ENCODE results near the gene ORAI3. TPM values are rescaled to one million over a fixed set of nuclear protein-coding genes. Genes with fewer than 3 reads are reported as not detected.
A peak's percentile ranks its signal among the peaks of the same experiment; 100 is the strongest.

The ORAI3 gene
- total and polyA plus RNA-seq, 2 experiments from 2014 or later = 52.5 to 54.0 TPM

DNA sequence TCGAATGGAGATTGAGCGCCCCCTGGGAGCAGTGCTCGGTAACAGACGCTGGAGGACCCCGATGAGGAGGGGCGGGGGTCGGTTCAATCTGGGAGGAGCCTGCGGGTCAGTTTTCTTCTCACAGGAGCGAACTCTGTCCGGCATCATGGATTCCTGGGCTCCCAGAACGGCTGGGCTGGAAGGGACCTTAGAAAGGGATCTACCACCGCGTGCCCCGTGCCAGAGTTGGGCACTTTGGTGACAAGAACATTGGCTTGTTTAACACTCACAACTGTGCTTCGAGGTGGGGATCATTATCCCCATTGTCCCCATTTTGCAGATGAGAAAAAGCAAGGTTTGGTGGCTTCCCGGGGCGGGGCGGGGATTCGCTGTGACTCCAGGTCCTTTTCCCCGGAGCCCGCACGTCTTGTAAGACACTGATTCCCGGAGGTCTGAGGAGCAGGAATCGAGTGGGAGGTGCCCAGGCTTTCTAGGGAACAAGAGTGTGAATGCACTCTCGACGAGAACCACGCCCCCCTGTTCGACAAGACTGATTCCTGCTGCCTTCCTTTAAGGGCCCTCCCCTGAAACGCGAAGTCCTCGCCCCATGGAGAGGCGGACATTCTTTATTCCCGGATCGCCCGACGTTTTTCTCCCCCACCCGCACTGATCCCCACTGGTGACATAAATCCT, 27.0 kb upstream of the ORAI3 start:
- Histone ChIP-seq H3K9me2 (replicated peaks; ENCODE audit: insufficient read depth) (no peaks in the 10 kb centered on the region), H3K4me3 (peak overlapping the region; percentile 50), H2AFZ (peak overlapping the region; percentile 45), H3K79me2 (peaks cover 20% of the 10 kb centered on the region), H3K27ac (peak overlapping the region; percentile 73), H3K4me1 (ENCODE audit: insufficient read depth) (peaks cover 5% of the 10 kb centered on the region), H3K36me3 (replicated peaks; ENCODE audit: insufficient read depth, low read depth) (no peaks in the 10 kb centered on the region), H3K4me2 (peak overlapping the region; percentile 83), H3K27me3 (no peaks in the 10 kb centered on the region), H4K20me1 (ENCODE audit: insufficient read depth, poor library complexity, severe bottlenecking) (peaks cover 3% of the 10 kb centered on the region), H3K9me3 (ENCODE audit: low read depth) (no peaks in the 10 kb centered on the region)
- 2% methylated on average over 37 of the region's 37 CpGs for WGBS (ENCODE audit: low lambda C conversion rate, missing lambda C conversion rate)
- TF ChIP-seq, protein P1, sequence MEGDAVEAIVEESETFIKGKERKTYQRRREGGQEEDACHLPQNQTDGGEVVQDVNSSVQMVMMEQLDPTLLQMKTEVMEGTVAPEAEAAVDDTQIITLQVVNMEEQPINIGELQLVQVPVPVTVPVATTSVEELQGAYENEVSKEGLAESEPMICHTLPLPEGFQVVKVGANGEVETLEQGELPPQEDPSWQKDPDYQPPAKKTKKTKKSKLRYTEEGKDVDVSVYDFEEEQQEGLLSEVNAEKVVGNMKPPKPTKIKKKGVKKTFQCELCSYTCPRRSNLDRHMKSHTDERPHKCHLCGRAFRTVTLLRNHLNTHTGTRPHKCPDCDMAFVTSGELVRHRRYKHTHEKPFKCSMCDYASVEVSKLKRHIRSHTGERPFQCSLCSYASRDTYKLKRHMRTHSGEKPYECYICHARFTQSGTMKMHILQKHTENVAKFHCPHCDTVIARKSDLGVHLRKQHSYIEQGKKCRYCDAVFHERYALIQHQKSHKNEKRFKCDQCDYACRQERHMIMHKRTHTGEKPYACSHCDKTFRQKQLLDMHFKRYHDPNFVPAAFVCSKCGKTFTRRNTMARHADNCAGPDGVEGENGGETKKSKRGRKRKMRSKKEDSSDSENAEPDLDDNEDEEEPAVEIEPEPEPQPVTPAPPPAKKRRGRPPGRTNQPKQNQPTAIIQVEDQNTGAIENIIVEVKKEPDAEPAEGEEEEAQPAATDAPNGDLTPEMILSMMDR (IDR thresholded peaks at IDR 0.05; ENCODE audit: poor library complexity) = peak; percentile 96
- TF ChIP-seq EZH2phosphoT487 (IDR thresholded peaks at IDR 0.05; ENCODE audit: low read depth, severe bottlenecking, unreplicated experiment) (no peak), EZH2 (IDR thresholded peaks at IDR 0.05; ENCODE audit: borderline replicate concordance) (no peak)
- peak; percentile 96 for DNase-seq (ENCODE audit: low spot score)

DNA sequence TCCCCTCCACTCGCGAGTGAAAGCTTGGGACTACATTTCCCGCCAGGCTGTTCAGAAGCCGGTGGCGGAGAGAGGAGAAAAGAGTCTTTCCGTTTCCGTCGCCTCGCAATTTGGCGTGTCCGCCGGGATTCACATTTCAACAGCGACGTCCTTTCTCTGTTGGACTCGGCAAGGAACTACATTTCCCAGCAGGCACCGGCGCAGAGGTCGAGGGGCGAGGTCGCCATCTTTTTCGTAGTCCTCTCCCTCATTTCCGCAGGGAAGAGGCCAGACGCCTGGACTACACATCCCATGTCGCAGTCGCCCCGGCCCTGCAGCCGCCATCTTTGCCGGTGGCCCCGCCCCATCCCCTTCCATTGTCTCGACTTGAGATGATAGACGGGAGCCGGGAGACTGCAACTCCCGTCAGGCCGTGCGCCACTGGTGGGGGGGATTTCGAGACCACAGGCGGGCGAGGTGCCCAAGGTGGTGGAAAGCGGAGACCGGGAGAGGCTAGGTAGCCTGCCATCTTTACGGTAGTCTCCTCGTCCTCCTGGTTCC, 26.4 kb upstream of the ORAI3 start:
- Histone ChIP-seq H3K79me2 (peaks cover 20% of the 10 kb centered on the region), H3K9me2 (replicated peaks; ENCODE audit: insufficient read depth) (no peaks in the 10 kb centered on the region), H4K20me1 (ENCODE audit: insufficient read depth, poor library complexity, severe bottlenecking) (peaks cover 3% of the 10 kb centered on the region), H3K4me1 (ENCODE audit: insufficient read depth) (peaks cover 5% of the 10 kb centered on the region), H3K4me3 (peak overlapping the region; percentile 50), H3K27me3 (no peaks in the 10 kb centered on the region), H3K4me2 (peak overlapping the region; percentile 83), H3K9me3 (ENCODE audit: low read depth) (no peaks in the 10 kb centered on the region), H3K27ac (peak overlapping the region; percentile 91), H2AFZ (peak overlapping the region; percentile 45), H3K36me3 (replicated peaks; ENCODE audit: insufficient read depth, low read depth) (no peaks in the 10 kb centered on the region)
- WGBS (ENCODE audit: low lambda C conversion rate, missing lambda C conversion rate) = under 1% methylated on average over 42 of the region's 42 CpGs
- peak; percentile 99 for DNase-seq (ENCODE audit: low spot score)
- TF ChIP-seq EZH2 (IDR thresholded peaks at IDR 0.05; ENCODE audit: borderline replicate concordance) (no peak), EZH2phosphoT487 (IDR thresholded peaks at IDR 0.05; ENCODE audit: low read depth, severe bottlenecking, unreplicated experiment) (no peak)
- TF ChIP-seq, protein P1 (IDR thresholded peaks at IDR 0.05; ENCODE audit: poor library complexity) = no peak

DNA sequence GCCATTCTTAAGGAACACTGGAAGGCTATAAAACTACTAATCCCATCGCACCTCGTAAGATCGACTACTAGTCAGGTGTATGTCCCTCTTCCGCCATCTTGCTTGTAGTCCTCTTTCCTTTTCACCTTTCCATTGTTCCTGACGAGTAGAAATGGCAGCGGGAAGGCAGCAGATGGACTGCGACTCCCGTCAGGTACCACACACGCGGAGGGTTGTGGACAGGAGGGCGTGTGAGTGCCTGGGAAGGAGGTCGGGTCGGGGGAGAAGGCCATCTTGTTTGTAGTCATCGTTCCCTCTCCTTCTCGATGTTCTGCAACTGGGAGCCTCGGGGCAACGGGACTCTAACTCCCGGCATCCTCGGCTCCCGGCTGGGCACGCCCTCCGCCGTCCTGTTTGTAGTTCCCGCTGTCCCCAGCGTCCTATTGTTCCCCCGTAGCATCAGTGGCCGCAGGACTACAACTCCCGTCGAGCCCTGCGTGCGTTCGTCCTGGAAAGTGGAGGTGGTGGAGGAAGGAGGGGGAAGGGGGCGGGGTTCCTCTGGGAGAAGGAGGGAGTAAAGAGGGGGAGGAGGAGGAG, 25.8 kb upstream of the ORAI3 start:
- H3K4me1 ChIP-seq (ENCODE audit: insufficient read depth) = peaks cover 5% of the 10 kb centered on the region
- H3K79me2 ChIP-seq = peaks cover 20% of the 10 kb centered on the region
- H3K4me2 ChIP-seq = peak overlapping the region; percentile 93
- TF ChIP-seq, protein P1 (IDR thresholded peaks at IDR 0.05; ENCODE audit: poor library complexity) = no peak
- TF ChIP-seq EZH2phosphoT487 (IDR thresholded peaks at IDR 0.05; ENCODE audit: low read depth, severe bottlenecking, unreplicated experiment) = no peak
- TF ChIP-seq EZH2 (IDR thresholded peaks at IDR 0.05; ENCODE audit: borderline replicate concordance) = no peak
- DNase-seq (ENCODE audit: low spot score) = peak; percentile 99
- no peaks in the 10 kb centered on the region for H3K36me3 ChIP-seq (replicated peaks; ENCODE audit: insufficient read depth, low read depth)
- WGBS (ENCODE audit: low lambda C conversion rate, missing lambda C conversion rate) = 1% methylated on average over 32 of the region's 33 CpGs
- H3K4me3 ChIP-seq = peak overlapping the region; percentile 20
- H3K27ac ChIP-seq = peak overlapping the region; percentile 91
- H3K27me3 ChIP-seq = no peaks in the 10 kb centered on the region
- H3K9me2 ChIP-seq (replicated peaks; ENCODE audit: insufficient read depth) = no peaks in the 10 kb centered on the region
- H3K9me3 ChIP-seq (ENCODE audit: low read depth) = no peaks in the 10 kb centered on the region
- H2AFZ ChIP-seq = peak overlapping the region; percentile 26
- H4K20me1 ChIP-seq (ENCODE audit: insufficient read depth, poor library complexity, severe bottlenecking) = peaks cover 3% of the 10 kb centered on the region
